ENCODE results near the gene SLC11A1.

- TF ChIP-seq CTCF (IDR thresholded peaks at IDR 0.05; ENCODE audit: low read depth, low read length) (no peak), EZH2phosphoT487 (IDR thresholded peaks at IDR 0.05; ENCODE audit: low read depth) (no peak)
Observed at GRCh38 chr2:218397463-218397819, 15.4 kb downstream of the SLC11A1 start.
